Activated CD8-positive, alpha-beta memory T cell treated with anti-CD3 and anti-CD28 coated beads, Interleukin-2, amount 50 U/mL, for 4 hours (primary cell): ENCODE measurements around the gene SAT2.
A peak's percentile ranks its signal among the peaks of the same experiment; 100 is the strongest.
"Not testable (repeated sequence)": the region's sequence is repeated elsewhere in the genome, so short reads cannot be mapped to it uniquely, and the experiment has no call there.

Source experiments
- DNase-seq: peaks from one replicate; pipeline ENCODE4 v3.0.0-alpha.2; 2020

SAT2 gene

GRCh38 chr17:7627250-7628121, at the start of gene SAT2:
Gene SAT2, minus strand, starts transcription at chr17:7627821. Its CDS starts 186 bp downstream, at chr17:7627635.
- DNase-seq = peak; percentile 85

GRCh38 chr17:7676533-7676932, 48.9 kb upstream of the SAT2 start:
- DNase-seq = no peak

DNA sequence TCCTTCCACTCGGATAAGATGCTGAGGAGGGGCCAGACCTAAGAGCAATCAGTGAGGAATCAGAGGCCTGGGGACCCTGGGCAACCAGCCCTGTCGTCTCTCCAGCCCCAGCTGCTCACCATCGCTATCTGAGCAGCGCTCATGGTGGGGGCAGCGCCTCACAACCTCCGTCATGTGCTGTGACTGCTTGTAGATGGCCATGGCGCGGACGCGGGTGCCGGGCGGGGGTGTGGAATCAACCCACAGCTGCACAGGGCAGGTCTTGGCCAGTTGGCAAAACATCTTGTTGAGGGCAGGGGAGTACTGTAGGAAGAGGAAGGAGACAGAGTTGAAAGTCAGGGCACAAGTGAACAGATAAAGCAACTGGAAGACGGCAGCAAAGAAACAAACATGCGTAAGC, 47.3 kb upstream of the SAT2 start:
- no peak for DNase-seq

DNA sequence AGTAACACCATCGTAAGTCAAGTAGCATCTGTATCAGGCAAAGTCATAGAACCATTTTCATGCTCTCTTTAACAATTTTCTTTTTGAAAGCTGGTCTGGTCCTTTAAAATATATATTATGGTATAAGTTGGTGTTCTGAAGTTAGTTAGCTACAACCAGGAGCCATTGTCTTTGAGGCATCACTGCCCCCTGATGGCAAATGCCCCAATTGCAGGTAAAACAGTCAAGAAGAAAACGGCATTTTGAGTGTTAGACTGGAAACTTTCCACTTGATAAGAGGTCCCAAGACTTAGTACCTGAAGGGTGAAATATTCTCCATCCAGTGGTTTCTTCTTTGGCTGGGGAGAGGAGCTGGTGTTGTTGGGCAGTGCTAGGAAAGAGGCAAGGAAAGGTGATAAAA, 45.6 kb upstream of the SAT2 start:
- DNase-seq = peak; percentile 47

GRCh38 chr17:7668482-7668881, 40.9 kb upstream of the SAT2 start:
- DNase-seq = no peak

GRCh38 chr17:7667656-7668406, 40.2 kb upstream of the SAT2 start:
- no peak for DNase-seq

DNA sequence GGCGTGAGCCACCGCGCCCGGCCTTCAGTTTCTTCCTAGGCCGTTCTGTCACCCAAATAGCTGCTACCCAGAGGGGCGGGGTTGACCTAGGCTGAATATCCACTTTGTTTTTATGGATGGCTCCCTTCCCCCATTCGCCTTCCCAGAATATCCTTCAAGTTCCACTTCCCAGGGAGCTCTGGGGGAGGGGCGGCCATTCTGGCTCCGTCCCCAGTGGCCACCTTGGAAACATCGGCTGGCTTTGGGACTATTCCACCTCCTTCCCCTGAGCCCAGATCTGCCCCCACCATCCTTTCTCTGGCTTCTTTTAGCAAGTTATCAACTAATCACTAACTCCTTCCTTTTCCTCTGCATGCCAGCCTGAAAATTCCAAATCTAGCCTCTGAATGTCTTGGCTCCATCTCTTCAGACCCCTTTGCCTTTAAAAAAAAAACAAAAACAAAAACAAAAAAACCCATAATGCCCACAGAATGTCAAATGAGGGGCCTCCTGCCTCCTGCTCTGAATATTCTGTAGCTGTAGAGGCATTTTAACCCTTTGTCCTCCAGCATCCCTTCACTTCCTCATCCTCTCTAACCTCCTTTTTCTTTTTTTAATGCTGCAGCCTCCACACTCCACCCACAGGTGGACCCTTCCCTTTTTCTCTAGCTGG, 29.5 kb upstream of the SAT2 start:
- no peak for DNase-seq

GRCh38 chr17:7655541-7655840, 27.9 kb upstream of the SAT2 start:
- DNase-seq = no peak

GRCh38 chr17:7654832-7655540, 27.4 kb upstream of the SAT2 start:
- no peak for DNase-seq

DNA sequence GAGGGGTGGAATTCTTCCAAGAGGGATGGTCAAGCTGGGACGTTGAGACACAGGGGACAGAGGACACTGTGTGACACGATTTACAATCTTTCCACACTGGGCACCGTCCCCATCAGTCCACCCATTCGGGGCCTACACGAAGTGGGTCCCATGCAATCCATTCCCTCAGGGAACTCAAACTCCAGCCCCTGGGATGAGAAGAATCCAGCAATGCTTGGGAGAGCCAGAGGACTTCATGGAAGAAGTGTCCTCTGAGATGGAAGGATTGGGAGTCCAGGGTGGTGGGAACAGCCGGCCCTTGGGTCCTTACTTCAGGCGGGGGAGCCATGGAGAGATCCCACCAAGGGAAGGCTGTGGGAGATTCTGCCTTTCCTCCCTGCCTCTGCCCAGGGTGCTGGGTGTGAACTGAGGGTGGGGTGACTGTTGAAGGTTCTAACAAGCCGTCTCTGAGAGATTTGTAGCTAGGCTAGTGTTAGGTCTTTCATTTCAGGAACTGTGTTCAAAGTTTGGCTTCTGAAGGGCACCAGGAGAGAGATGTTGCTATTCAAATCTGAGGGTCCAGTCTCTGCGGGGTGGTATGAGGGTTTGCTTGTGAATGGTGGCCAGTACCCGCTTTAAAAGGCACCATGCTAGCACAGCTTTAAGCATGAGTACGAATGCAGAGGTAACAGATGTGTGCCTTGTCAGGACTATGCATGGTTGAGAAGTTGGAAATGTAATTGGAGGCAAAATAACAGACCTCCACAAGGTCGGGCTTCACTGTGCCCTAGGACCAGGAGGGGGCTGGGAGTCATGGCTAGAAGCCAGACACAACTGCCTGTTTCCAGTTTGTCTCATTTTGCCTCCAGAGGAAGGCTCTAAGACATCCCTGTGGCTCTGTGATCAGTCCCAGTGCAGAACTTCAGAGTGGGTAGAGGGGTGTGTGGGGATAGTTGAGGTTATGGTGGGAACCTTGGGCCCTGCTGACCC, 25.1 kb upstream of the SAT2 start:
- no peak for DNase-seq

- no peak for DNase-seq
These were observed 24.2 kb upstream of the SAT2 start for GRCh38 chr17:7651665-7652387.

DNA sequence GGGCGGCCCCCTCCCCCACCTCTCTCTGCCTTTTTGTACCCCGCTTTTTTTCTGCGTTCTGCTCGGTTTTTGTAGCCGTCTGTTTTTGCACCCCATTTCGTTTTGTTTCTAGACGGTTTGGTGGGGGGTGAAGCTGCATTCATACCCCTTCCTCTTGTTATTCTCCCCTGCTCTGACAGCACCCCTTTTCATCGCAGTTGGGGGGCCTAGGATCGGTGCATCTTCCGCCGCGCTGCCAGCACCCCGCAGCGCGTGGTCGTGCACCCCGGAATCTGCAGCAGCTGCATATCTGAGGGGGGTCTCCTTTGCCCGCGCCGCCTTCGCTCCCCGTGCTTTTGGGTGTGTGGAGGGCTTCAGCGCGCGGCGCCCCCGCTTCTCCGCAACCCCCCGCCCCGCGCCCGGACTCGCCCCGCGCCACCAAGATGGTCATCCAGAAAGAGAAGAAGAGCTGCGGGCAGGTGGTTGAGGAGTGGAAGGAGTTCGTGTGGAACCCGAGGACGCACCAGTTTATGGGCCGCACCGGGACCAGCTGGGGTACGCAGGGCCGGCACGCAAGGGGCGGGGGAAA, 23.6 kb upstream of the SAT2 start:
- no peak for DNase-seq

GRCh38 chr17:7650509-7651096, 23.0 kb upstream of the SAT2 start, which contains the start of gene ATP1B2:
Gene ATP1B2, plus strand, starts transcription at chr17:7650926. Its CDS starts 593 bp downstream, at chr17:7651519.
- DNase-seq = peak; percentile 78

DNA sequence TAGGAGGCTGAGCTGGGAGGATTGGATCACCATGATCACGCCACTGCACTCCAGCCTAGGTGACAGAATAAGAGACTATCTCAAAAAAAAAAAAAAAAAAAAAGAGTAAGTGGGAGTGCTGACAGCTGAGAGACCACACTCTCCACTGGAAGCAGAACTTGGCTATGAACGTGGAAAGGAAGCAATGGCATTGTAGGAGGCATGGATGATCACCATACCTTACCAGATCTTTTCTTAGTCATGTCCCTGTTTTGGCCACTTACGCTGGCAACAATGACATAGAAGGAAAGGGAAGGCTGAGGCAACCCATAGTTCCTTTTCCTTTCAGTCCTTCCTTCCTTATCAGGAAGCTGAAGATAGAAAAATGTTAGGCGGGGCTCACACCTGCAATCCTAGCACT, 19.4 kb upstream of the SAT2 start:
- DNase-seq = no peak

DNA sequence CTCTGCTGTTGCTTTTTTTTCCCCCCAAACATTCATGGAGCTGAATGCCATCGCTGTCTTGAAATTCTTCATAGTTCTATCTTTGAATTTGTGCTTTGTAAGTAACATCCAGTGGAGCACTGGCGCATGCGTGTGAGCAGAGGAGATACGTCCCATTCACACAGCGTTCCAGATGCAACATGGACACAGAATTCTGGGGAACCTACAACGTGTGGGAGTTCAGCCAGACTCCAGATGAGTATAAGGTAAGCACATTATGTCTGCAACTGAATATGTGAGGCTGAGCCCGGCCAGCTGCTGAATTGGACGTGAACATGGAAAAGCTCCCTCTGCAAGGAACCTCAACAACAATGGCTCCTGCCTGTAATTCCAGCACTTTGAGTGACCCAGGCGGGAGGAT, 18.8 kb upstream of the SAT2 start:
- no peak for DNase-seq

GRCh38 chr17:7644775-7645174, 17.2 kb upstream of the SAT2 start:
- no peak for DNase-seq

DNA sequence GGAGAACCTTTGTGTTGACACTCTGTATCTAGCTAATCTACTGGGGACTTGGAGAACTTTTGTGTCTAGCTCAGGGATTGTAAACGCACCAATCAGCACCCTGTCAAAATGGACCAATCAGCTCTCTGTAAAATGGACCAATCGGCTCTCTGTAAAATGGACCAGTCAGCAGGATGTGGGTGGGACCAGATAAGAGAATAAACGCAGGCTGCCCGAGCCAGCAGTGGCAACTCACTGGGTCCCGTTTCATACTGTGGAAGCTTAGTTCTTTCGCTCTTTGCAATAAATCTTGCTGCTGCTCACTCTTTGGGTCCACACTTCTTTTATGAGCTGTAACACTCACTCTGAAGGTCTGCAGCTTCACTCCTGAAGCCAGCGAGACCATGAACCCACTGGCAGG, 14.0 kb upstream of the SAT2 start:
- DNase-seq = not testable (repeated sequence)

DNA sequence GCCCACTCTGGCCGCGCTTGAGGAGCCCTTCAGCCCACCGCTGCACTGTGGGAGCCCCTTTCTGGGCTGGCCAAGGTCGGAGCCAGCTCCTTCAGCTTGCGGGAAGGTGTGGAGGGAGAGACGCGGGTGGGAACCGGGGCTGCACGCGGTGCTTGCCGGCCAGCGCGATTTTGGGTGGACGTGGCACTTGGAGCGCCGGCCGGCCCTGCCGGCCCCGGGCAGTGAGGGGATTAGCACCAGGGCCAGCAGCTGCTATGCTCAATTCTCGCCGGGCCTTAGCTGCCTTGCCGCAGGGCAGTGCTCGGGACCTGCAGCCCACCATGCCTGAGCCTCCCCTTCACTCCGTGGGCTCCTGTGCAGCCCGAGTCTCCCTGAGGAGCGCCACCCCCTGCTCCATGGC, 13.2 kb upstream of the SAT2 start:
- no peak for DNase-seq

- no peak for DNase-seq
These were observed 8.5 kb upstream of the SAT2 start for GRCh38 chr17:7636163-7636562.

GRCh38 chr17:7634384-7634783, 6.8 kb upstream of the SAT2 start:
- DNase-seq = no peak
